Choroid plexus epithelial cell (primary cell): ENCODE measurements around the gene CDK19.

Experiments
- DNase-seq: peaks from one replicate; pipeline ENCODE4 v3.0.0-alpha.2; 2010; ENCODE audit warnings: low read depth
- H3K4me3 ChIP-seq: 2 replicates; pipeline ENCODE4 v1.5.1; 2011; ENCODE audit warnings: low read depth, mild to moderate bottlenecking, control low read depth, low read length, moderate library complexity
- TF ChIP-seq, protein P1 (sequence below): conservative IDR thresholded peaks from 2 replicates; pipeline ENCODE4 v1.5.1; 2011; ENCODE audit warnings: low read depth, mild to moderate bottlenecking, control low read depth, inconsistent platforms, low read length, moderate library complexity

Gene CDK19

GRCh38 chr6:110800196-110800838 is 15.0 kb downstream of the CDK19 start:
- H3K4me3 ChIP-seq, result no peak overlapping the region
- no peak for DNase-seq
- TF ChIP-seq, protein P1, sequence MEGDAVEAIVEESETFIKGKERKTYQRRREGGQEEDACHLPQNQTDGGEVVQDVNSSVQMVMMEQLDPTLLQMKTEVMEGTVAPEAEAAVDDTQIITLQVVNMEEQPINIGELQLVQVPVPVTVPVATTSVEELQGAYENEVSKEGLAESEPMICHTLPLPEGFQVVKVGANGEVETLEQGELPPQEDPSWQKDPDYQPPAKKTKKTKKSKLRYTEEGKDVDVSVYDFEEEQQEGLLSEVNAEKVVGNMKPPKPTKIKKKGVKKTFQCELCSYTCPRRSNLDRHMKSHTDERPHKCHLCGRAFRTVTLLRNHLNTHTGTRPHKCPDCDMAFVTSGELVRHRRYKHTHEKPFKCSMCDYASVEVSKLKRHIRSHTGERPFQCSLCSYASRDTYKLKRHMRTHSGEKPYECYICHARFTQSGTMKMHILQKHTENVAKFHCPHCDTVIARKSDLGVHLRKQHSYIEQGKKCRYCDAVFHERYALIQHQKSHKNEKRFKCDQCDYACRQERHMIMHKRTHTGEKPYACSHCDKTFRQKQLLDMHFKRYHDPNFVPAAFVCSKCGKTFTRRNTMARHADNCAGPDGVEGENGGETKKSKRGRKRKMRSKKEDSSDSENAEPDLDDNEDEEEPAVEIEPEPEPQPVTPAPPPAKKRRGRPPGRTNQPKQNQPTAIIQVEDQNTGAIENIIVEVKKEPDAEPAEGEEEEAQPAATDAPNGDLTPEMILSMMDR, result no peak

GRCh38 chr6:110799655-110800054 is 15.6 kb downstream of the CDK19 start:
- DNase-seq, result no peak
- no peak overlapping the region for H3K4me3 ChIP-seq
- TF ChIP-seq, protein P1, result no peak

DNA sequence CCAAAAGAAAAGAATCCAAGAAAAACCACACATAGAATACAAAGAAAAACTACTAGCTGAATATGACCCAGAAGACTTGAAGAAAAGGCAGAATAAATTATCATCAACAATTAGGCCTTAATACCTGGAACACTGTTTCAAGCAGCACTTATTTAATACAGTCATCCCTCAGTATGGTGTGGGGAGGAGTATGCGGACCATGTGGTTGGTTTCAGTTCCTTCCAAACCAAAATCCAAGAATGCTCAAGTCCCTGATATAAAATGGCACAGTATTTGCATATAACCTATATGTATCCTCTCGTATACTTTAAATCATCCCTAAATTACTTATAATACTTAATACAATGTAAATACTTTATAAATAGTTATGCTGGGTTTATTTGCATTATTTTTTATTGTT is 16.1 kb downstream of the CDK19 start:
- TF ChIP-seq, protein P1, result no peak
- no peak overlapping the region for H3K4me3 ChIP-seq
- no peak for DNase-seq

DNA sequence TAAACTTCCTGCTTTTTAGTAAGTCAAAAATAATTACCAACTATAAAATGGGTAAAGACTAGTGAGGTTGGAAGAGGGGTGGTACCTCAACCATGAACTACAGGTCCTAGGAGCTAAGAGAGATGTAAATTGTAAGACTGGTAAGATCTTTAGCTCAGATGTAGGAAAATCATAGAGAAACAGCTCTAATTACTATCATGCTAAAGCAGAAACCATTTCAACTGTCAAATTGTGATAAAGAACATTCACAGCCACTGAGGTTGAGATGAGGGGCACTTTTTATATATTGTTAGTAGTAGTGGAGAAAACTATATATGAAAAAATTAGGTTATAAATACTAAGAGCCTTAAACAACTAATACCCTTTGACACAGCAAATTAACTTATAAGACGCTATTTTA is 20.0 kb downstream of the CDK19 start:
- no peak for DNase-seq
- H3K4me3 ChIP-seq, result no peak overlapping the region
- TF ChIP-seq, protein P1, result no peak

DNA sequence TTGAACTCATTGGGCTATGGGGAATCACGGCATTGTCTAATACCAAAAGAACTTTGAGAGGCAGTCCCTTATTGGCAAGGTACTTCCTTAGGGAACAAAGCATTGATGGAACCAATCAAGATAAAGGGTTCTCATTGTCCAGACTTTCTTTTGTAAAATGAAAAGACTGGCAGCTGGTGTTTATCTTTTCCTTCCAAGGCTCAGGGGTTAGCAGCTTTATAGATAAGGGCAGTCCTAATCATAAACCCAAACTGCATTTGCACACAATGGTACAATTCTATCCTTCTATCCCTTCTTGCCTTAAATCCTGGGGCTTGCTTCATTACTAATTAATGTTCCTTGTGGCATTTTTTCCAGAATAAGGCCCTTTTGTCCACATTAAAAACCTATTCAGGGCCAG is 28.6 kb downstream of the CDK19 start:
- no peak overlapping the region for H3K4me3 ChIP-seq

DNA sequence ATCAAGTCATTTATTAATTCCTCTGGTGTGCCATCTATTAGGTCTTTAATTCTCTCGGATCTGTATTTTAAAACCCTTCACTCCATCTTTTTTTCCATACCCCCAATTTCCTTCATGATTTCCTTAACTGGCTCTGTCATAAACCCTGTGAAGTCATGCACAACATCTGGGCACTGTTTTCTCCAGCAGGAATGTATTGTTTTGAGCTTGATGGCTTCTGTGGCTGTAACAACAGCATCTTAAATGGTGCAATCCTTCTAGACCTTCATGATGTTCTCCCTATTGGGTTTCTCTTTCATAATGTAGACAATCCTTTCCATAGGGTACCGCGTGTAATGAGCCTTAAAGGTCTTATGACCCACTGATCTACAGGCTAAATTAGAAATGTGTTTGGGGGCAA is 29.0 kb downstream of the CDK19 start:
- no peak overlapping the region for H3K4me3 ChIP-seq
- no peak for DNase-seq
- TF ChIP-seq, protein P1, result no peak

More for the DNA sequence above, 28.6 kb downstream of the CDK19 start:
- TF ChIP-seq, protein P1, result no peak
- DNase-seq, result no peak

DNA sequence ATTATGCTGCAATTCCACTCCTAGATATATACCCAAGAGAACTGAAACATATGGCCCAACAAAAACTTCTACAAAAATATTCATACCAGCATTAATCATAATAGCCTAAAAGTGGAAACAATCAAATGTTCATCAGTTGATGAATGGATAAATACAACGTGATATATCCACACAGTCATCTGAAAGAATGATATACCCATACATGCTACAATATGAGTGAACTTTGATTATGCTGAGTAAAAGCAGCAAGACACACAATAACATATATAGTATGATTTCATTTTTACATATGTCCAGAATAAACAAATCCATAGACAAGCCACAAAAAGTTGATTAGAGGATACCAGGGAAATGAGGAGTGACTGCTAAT is 30.7 kb downstream of the CDK19 start:
- no peak overlapping the region for H3K4me3 ChIP-seq
- TF ChIP-seq, protein P1, result no peak
- DNase-seq, result no peak
